DND-41 (cell line): ENCODE results near the gene ELL2.

Experiments
- EZH2 ChIP-seq: IDR thresholded peaks from 3 replicates; pipeline ENCODE4 v1.6.1; 2012; ENCODE audit warnings: borderline replicate concordance, low read depth, mild to moderate bottlenecking, moderate library complexity, low read length, inconsistent platforms; ENCODE audit not compliant: severe bottlenecking
- TF ChIP-seq, protein P1 (sequence below): IDR thresholded peaks from 2 replicates; pipeline ENCODE4 v1.5.1; 2012; ENCODE audit warnings: borderline replicate concordance, low read length, moderate library complexity, mild to moderate bottlenecking; ENCODE audit not compliant: poor library complexity, severe bottlenecking; ENCODE audit errors: extremely low read depth

- TF ChIP-seq, protein P1, sequence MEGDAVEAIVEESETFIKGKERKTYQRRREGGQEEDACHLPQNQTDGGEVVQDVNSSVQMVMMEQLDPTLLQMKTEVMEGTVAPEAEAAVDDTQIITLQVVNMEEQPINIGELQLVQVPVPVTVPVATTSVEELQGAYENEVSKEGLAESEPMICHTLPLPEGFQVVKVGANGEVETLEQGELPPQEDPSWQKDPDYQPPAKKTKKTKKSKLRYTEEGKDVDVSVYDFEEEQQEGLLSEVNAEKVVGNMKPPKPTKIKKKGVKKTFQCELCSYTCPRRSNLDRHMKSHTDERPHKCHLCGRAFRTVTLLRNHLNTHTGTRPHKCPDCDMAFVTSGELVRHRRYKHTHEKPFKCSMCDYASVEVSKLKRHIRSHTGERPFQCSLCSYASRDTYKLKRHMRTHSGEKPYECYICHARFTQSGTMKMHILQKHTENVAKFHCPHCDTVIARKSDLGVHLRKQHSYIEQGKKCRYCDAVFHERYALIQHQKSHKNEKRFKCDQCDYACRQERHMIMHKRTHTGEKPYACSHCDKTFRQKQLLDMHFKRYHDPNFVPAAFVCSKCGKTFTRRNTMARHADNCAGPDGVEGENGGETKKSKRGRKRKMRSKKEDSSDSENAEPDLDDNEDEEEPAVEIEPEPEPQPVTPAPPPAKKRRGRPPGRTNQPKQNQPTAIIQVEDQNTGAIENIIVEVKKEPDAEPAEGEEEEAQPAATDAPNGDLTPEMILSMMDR = no peak
- TF ChIP-seq EZH2 = no peak
Observed at GRCh38 chr5:95975703-95976102, 14.1 kb upstream of the ELL2 start.
